TTC549 (cell line): ENCODE data around the gene ZNF581.

Source experiments
- FAIRE-seq: peaks from 2 replicates; lab custom pipeline; 2012; peaks lifted over from hg19 to GRCh38; lab: Jason Lieb, UNC

The ZNF581 gene

DNA sequence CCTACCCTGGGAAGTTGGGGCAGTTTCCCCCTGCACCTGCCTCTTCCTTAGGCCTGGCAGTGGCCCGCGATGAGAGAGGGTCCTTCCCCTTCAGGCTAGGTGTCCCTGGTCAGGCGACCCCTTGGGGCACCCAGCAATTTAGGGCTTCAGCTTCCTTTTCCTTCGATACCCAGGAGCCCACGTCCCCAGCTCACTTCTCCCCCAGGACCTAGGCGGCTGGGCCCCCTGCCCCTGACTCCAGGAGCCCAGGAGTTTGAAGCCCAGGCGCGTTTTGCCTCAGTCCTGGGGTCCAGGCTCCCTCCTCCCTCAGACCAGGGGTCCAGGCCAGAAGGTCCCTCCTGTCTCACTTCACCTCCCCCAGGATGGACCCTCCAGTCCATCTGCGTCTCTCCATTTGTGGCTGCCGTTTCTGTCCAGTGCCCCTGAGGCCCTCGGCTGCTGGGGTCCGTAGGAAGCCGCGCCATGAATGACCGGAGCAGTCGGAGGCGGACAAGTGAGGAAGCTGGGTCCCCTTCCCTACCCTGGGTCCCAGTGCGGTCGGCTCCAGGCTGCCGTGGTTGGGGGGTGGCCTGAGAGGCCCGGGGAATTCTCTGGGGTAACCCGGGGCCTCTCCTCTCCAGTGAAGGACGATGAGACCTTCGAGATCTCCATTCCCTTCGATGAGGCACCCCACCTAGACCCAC lies 5.3 kb downstream of the ZNF581 start:
- FAIRE-seq: no peak

DNA sequence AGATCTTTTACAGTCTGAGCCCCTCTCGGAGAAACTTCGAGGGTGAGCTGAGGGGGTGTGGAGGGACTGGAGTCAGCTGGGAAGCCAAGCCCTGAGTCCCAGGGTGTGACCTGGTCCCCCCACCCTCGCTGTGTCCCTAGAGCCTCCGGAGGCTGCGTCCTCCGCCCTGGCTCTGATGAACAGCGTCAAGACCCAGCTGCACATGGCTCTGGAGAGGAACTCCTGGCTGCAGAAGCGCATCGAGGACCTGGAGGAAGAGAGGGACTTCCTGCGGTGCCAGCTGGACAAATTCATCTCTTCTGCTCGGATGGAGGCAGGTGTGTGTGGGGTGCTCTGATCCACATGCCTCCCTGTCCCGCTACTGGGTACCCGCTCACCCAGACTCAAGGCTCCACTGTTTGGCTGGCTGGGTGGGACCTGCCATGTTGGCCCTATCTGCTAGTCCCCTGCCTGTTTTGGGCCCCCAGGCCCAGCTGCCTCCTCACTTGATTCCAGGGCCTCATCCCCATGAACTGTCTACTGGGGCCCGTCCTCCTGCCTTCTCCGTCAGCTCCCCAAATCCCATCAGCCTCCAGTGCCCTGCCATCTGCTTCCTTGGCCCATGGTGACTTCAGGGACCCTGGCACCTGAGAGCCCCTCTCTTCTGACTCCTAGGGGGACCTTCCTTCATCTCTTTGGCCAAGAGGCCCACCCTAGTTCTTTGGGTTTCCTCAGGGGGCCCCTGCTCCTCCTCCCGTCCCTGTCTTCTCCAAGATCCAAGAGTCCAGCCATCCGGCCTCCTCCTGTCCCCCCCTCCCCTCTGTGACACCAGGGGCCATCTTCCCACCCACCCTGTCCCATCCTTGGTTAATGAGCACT lies 6.0 kb downstream of the ZNF581 start:
- no peak for FAIRE-seq

DNA sequence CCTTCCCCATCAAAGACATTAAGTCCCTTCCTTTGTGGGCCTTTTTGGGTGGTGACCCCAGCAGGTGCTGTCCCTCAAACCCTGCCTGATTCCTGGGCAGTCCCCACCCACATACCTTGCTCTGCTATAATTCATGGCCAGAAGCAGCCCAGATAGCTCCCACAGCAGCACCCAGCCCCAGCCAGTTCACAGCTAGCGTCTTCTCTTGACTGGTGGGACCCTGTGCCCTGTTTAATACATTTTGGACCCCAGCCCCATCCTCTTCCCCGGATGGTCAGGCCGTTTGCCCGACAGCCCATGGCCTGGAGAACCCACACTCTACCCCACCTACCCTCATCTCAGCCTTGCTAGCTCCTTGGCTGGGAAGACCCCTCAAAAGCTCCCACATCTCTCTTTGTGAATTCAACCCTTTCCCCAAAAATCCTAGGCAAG lies 6.7 kb downstream of the ZNF581 start:
- no peak for FAIRE-seq

DNA sequence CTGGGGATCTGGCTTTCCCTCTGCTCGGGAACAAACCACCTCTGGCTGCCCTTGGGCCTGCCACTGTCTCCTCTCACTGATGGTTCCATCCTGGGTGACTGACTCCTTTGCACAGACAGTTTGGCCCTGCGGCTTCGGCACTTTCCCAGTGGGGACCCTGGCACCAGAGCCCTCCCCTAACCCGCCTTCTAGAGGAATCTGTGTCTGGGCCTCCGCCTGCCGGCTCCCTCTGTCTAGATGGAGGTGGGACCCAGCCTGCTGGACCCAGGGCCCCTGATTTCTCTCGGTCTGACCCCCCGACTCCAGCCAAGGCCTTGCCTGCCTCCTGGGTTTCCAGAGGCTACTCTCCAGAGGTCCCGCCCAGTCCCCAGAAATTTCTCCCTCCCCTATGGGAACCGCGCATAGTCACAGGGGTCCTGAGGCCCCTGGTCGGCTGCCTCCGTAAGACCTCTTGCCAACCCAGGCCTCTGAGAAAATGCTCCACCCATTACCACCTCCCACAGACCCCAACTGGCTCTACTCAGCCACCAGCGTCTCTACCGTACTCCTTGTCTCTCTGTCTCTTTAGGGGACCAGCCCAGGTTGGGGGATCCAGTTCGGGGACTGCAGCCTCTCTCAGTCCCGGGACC lies 7.3 kb downstream of the ZNF581 start:
- no peak for FAIRE-seq

DNA sequence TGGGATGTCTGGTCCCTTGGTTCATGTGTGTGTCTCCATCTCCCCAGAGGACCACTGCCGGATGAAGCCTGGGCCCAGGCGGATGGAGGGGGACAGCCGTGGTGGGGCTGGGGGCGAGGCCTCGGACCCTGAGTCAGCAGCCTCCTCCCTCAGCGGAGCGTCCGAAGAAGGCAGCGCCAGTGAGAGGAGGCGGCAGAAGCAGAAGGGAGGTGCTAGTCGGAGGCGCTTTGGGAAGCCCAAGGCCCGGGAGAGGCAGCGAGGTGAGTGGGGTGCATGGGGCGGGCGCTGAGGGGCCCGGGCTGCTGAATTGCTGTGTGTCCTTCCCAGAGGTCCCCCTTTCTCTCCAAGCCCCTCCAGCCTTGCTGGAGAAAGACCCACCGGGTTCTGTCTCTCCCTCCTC lies 7.8 kb downstream of the ZNF581 start:
- no peak for FAIRE-seq

DNA sequence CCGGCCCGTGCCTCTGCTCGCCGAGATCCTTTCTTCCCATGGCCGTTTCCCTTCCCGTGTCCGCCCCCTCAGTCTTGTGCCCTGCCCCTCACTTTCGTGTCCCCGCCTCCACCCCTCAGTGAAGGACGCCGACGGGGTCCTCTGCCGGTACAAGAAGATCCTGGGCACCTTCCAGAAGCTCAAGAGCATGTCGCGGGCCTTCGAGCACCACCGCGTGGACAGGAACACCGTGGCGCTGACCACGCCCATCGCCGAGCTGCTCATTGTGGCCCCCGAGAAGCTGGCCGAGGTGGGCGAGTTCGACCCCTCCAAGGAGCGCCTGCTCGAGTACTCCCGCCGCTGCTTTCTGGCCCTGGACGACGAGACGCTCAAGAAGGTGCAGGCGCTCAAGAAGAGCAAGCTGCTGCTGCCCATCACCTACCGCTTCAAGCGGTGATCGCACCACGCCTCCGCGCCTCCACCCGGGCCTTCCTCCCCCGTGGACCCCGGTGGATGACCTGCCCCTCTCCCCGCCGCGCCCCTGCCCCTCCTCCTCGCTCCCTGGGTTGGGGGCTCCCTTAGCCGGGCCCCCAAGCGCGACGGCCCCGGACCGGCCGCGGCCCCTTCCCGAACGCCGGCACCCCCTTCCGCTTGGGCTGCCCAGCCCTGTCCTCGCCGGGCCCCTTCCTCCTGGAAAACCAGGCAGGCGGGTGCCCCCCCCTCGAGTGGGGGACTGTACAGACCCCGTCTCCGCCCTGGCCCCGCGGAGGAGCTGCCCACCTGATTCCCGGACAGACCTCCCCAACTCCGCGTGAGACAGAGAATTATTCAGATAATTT lies 9.1 kb downstream of the ZNF581 start:
- FAIRE-seq: no peak

DNA sequence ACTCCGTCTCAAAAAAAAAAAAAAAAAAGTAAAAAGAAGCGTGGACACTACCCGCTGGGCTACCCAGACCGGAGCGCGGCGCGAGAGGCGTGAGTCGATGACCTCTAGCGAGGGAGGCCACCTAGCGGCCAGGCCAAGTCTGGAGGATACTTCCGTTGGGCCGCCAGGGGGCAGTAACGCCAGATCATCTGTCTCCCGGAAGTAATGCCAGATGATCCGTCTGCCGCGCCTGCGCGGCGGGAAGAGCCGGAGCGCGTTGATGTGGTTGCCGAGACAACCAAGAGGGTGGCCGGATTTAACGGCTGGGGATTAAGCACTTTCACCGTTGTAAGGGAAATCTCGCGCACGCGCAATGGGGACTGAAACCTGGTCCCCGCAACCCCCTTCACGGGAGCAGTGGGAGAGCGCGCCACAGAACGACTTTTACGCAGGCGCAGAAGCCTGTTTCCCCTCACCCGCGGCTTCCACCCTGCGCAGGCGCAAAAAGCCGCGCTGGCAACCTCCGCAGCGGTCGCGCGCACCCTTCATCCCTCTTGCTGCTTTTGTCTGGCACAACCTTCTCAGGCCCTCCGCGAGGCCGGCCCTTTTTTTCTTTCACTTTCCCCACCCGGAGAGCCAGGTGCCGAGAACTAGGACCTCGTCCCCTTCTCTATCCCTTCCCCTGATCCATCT lies 10.3 kb downstream of the ZNF581 start:
- FAIRE-seq: peak; percentile 76

DNA sequence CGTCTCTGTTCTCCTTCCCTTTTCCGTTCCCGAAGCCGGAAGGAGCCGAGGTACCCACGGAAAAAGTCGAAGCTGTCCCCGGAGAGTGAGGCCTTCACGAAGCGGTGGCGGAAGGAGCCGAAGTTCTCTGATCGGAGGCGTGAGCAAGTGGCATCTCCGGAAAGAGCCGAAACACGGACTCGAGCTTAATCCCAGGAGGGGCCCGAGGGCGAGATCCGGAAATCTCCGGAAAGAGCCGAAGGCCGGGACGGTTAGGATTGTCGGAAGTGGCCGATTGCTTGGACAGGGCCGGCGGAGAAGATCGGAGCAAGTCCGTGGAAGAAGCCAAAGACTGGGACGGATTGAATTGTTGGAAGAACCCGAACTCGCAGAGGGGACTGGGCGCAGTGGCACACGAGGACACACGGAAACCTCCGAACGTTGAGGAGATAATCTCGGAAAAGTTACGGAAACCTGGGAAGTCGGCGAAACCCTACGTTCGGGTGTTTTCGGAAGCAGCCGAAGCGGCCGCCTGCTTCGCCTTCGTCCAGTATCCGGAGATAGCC lies 10.9 kb downstream of the ZNF581 start:
- peak; percentile 97 for FAIRE-seq

DNA sequence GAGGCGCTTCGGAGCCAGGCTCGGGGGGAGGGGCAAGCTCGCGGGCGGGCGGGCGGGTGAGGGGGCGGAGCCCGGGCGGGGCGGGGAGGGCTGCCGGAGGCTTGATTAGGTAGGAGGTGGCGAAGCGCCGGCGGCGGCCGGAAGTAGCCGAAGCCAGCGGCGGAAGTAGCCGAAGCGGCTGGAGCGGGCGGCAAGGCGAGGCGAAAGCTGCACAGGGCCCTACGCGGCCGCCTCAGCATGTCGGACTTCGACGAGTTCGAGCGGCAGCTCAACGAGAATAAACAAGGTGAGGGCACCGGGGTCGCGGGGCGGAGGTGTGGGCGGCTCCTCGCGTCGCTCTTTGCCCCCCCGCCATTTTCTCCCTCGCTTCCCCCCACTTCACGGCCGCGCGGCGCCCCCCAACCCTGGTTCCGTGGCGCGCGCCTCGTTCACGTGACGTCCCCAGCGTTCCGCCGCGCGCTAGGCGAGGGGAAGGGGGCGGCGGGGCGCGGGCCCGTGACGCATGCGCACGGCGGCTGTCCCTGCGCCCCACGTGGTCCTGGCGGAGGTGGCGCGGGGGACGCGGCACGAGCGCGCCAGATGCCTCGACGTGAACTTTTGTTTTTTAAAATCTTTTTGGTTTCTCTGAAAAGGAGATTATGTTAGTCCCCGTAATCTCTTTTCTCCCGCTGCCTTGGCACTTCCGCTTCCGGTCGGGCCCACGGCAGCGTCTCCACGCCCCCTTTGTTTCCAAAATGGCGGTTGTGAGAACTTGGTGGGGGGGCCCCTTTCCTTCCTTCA lies 11.6 kb downstream of the ZNF581 start, which contains the start of gene U2AF2:
TSS of gene U2AF2 (plus strand) at position 168 of the 780 bp plus-strand sequence. CDS start at position 238, 70 bp downstream.
- FAIRE-seq: no peak

DNA sequence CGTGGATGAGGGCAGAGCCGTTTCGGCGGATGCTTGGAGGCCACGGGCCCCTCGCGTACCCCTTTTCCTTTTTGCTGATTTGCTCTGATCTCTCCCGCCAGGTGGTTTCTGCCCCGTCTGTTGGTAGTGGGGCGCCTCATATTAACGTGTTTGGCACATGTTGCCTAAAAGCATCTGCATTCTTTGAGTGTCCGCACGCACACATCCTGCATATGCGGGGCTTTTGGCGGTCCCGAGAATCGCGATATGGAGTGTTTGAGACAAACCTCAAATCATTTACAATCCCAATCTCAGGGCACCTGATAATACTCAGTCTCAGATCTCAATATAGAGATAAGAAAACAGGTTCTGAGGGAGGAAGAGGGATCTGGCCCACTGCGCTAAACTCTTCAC lies 12.2 kb downstream of the ZNF581 start:
- FAIRE-seq: no peak

DNA sequence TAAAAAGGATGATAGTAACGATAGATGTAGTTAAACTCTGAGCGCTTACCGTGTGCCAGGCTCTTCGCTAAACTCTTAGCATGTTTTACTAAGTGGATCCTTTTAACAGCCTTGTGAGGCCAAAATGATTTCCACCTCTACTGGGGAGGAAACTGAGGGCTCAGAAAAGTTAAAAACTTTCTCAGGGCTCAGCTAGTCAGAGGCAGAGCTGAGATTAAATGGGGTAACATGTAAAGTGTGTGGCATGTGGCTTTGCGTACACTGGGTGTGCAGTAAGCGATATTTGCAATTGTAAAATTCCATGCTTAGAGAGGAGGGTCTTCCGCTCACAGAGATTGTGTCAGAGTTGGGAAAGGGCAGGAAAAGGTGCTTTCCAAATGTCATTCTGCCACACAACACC lies 13.1 kb downstream of the ZNF581 start:
- FAIRE-seq: no peak

DNA sequence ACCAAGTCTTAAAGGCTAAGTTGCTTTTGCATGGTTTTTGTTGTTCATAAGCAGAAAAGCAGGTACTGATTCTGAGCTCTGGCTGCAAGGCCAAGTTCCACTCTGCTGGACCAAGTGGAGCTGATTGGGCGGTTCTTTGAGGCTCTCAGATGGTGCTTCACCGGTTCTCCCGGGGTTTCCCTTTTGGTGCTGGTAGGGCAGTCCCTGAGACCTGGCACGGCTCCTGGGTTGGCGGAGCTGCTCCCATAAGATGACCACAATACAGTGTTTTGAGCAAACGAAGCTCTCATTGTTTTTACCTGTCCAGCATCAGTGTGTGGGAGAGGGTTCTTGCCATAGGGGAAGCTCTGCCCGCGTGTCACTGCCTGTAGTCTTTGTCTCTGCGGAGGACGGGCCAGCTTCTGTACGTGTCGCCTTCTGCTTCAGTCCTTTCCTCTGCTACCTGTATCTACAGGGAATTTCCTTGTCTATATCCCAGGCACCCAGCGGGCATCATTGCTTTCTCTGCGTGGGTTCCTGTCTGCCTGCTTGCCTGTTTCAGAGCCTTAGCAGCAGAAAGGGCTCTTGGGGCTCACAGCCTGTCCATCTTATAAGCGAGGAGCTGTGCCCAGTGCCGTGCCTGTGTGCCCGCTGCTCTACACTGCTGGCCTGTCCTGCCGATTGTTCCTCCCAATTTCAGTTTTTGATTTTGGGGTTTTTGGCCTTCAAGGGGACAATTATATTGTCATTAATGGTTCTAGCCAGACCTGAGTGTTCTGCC lies 13.7 kb downstream of the ZNF581 start:
- no peak for FAIRE-seq

DNA sequence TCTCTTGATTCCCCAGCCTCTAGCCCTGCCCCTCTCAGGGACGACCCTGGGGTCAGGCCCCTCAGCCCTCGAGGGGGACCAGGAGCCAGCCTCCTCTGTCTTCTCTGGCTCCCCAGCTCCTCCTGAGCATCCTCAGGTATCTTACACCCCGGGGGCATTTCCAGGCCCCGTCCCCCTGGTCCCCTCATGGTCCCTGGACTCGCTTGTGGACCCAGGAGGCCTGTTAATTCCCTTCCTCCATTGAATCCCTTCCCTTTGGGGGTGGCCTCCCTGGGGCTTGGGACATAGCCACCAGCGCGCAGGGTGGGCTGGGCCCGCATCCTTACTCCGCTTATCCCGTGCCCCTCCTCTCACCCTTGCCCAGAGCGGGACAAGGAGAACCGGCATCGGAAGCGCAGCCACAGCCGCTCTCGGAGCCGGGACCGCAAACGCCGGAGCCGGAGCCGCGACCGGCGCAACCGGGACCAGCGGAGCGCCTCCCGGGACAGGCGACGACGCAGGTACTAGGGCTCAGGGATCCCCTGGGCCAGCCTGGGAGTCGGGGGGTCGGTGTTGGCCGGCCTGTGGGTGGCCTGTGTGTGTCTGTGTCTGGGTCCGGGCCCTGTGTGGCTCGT lies 15.5 kb downstream of the ZNF581 start:
- no peak for FAIRE-seq

DNA sequence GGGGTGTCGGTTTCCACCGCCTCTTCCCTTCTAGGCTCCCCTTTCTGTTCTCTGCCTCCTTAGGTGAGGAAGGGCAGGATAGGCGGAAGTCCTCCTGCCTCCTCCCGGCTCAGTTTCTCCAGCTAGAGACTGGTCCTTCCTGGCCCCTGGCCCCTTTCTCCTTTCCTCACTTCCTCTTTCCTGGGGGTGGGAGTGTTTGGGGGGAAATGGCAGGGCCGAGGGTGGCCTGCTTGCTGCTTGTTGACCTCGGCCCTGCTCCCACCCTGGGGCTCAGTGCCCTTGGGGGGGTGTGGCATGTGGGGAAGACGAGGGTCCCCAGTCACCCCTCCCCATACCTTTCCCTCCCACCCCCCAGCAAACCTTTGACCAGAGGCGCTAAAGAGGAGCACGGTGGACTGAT lies 16.4 kb downstream of the ZNF581 start:
- FAIRE-seq: no peak

DNA sequence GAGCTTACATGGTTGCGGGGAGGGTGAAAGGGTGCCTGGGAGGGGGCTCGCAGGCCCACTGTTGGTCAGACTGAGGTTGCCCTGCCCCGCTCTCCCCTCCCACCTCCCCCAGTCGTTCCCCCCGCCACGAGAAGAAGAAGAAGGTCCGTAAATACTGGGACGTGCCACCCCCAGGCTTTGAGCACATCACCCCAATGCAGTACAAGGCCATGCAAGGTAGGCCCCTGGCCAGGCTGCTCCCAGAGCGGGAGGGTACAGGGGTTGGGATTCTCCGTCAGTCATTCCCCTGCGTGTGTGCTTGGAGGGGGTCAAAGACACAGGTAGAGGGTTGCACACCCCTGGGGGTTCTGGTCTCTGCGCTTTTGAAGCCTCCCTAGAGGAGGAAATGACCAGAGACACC lies 17.0 kb downstream of the ZNF581 start:
- FAIRE-seq: no peak

DNA sequence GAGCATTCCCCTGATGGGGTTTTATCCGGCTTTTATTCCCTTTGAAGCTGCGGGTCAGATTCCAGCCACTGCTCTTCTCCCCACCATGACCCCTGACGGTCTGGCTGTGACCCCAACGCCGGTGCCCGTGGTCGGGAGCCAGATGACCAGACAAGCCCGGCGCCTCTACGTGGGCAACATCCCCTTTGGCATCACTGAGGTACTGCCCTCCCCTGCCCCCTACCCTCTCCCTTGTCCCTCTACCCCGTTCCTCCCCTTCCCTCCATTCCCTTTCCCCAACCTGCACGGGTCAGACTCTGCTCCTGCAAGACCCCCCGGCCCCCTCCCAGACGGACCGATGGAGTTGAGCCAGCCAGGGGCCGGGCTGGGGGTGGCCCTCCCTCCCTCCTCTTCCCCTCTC lies 17.5 kb downstream of the ZNF581 start:
- FAIRE-seq: no peak

DNA sequence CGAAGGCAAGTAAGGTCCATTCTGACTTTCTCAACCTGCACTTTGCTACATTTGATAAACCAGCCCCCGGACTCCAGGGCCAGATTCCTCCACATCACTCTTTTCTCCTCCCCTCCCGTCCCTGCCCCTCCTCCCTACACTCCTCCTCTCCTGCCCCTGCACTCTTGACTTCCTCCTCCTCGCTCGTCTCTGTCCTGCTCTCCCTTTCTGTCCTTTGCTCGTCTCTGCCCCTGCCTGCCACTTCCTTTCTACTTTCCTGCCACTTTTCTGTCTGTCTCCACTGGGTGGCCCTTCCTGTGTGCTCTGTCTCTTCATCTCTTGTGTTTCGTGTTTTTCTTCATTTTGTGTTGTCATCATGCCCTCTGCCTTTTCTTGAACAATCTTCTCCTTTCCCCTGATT lies 18.4 kb downstream of the ZNF581 start:
- no peak for FAIRE-seq

DNA sequence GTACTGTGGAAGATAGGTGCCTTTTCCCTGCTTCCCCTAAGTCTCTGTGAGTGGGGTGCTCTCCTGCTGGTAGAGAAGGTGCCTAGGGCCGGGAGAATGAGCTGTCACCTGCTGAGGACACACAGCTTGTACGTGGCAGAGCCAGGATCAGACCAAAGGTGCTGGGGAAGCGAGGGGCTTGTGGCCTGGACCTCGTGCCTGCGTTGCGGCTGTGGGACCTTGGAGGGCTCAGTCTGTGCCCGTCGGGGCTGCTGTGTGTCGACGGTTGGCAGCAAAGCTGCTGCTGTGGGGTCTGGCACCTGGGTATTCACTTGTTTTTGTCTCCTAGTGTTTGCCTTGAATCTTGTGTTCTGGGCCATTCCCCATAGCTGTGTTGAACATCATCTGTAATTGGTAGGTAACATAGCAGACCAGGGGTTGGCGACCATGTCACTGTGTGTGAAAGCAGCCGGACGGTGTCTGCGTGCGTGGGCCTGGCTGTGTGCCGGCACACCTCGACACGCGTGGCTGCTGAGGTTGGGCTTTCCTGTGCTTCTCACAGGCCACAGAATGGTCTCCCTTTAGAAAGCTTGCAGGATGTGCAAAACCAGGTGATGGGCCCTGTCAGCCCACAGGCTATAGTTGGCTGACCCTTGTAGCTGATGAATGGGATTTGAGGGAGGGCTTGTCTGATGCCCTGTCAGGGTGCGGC lies 20.5 kb downstream of the ZNF581 start:
- no peak for FAIRE-seq
